ENCODE measurements around the gene SCUBE3.

Gene SCUBE3

DNA sequence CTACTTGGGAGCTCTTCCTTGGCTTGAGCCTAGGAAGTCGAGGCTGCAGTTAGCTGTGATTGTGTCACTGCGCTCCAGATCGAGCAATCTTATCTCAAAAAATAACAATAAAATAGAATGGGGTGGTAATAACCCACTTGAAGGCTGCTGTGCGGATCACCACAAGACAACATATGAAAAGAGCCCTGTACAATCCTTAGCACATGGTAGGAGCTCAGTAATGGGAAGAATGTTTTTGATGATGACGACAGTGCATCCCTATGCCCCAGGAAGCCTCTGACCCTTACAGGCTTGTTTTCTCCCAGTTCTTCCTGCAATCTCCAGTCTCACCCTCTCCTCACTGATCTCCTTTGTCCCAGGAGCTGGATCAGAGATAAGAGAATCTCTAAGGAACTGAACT is 15.5 kb downstream of the SCUBE3 start:
- Histone ChIP-seq H3K18ac (ENCODE audit: low read length) (no peak overlapping the region), H3K27ac (replicated peaks; ENCODE audit: low read length) (no peak overlapping the region), H2AFZ (ENCODE audit: low read length) (no peak overlapping the region), H3K23ac (ENCODE audit: low read depth, low read length, poor library complexity) (no peak overlapping the region), H3K4me2 (ENCODE audit: insufficient read depth, low read length, poor library complexity, severe bottlenecking) (no peak overlapping the region), H4K91ac (ENCODE audit: low read depth, low read length, poor library complexity) (no peak overlapping the region), H2BK12ac (ENCODE audit: low read length) (no peak overlapping the region), H2BK5ac (ENCODE audit: low read length) (no peak overlapping the region), H2BK15ac (ENCODE audit: low read length) (no peak overlapping the region), H4K8ac (ENCODE audit: low read depth, low read length) (no peak overlapping the region), H3K79me1 (ENCODE audit: low read depth, low read length) (peaks cover 2% of the 10 kb centered on the region), H3K36me3 (replicated peaks in 1 of 2; ENCODE audit: control insufficient read depth in 2 of 2, insufficient read depth in 2 of 2, low read length in 2 of 2) (peaks cover 21 to 88% of the 10 kb centered on the region in 2 donors), H3K9me3 (replicated peaks in 1 of 2; ENCODE audit: control insufficient read depth in 2 of 2, insufficient read depth in 1 of 2, low read depth in 1 of 2, low read length in 2 of 2) (peaks cover 2 to 9% of the 10 kb centered on the region in 2 donors), H3K4ac (ENCODE audit: low read length) (no peak overlapping the region), H2AK5ac (ENCODE audit: low read depth, low read length) (no peak overlapping the region), H3K9ac (ENCODE audit: low read depth, low read length, poor library complexity) (no peak overlapping the region), H3K4me3 (ENCODE audit: low read length in 2 of 2) (no peak overlapping the region), H3K4me1 (ENCODE audit: control insufficient read depth in 2 of 2, insufficient read depth in 1 of 2, low read depth in 1 of 2, low read length in 2 of 2) (peaks cover 0 to 1% of the 10 kb centered on the region in 2 donors), H3K14ac (ENCODE audit: low read length) (no peak overlapping the region), H3K27me3 (ENCODE audit: control insufficient read depth in 3 of 3, insufficient read depth in 3 of 3, low read depth in 1 of 3, low read length in 3 of 3) (no peaks in the 10 kb centered on the region), H2BK120ac (ENCODE audit: low read depth, low read length) (no peak overlapping the region)
- no peak for DNase-seq (ENCODE audit: low spot score)
- no CpG with 5 or more reads among the region's 5 CpGs for WGBS, 2 donors (ENCODE audit: extremely low coverage in 2 of 2, insufficient read length in 2 of 2, insufficient replicate concordance in 1 of 2)

- H3K4me3 ChIP-seq (ENCODE audit: low read length in 2 of 2), result no peak overlapping the region
- H3K36me3 ChIP-seq (replicated peaks in 1 of 2; ENCODE audit: control insufficient read depth in 2 of 2, insufficient read depth in 2 of 2, low read length in 2 of 2), result peaks cover 23 to 89% of the 10 kb centered on the region in 2 donors
- no peak overlapping the region for H2BK5ac ChIP-seq (ENCODE audit: low read length)
- H2BK12ac ChIP-seq (ENCODE audit: low read length), result no peak overlapping the region
- peaks cover 7 to 21% of the 10 kb centered on the region in 2 donors for H3K9me3 ChIP-seq (replicated peaks in 1 of 2; ENCODE audit: control insufficient read depth in 2 of 2, insufficient read depth in 1 of 2, low read depth in 1 of 2, low read length in 2 of 2)
- no peak overlapping the region for H2BK120ac ChIP-seq (ENCODE audit: low read depth, low read length)
- H2AFZ ChIP-seq (ENCODE audit: low read length), result no peak overlapping the region
- DNase-seq (ENCODE audit: low spot score), result no peak
- H3K27ac ChIP-seq (replicated peaks; ENCODE audit: low read length), result no peak overlapping the region
- no peak overlapping the region for H3K18ac ChIP-seq (ENCODE audit: low read length)
- H3K4ac ChIP-seq (ENCODE audit: low read length), result no peak overlapping the region
- no peak overlapping the region for H4K8ac ChIP-seq (ENCODE audit: low read depth, low read length)
- WGBS, 2 donors (ENCODE audit: extremely low coverage in 2 of 2, insufficient read length in 2 of 2, insufficient replicate concordance in 1 of 2), result no CpG with 5 or more reads among the region's 1 CpG
- H3K14ac ChIP-seq (ENCODE audit: low read length), result no peak overlapping the region
- H3K27me3 ChIP-seq (ENCODE audit: control insufficient read depth in 3 of 3, insufficient read depth in 3 of 3, low read depth in 1 of 3, low read length in 3 of 3), result no peaks in the 10 kb centered on the region
- H3K9ac ChIP-seq (ENCODE audit: low read depth, low read length, poor library complexity), result no peak overlapping the region
- H3K4me1 ChIP-seq (ENCODE audit: control insufficient read depth in 2 of 2, insufficient read depth in 1 of 2, low read depth in 1 of 2, low read length in 2 of 2), result peaks cover 0 to 1% of the 10 kb centered on the region in 2 donors
- H3K23ac ChIP-seq (ENCODE audit: low read depth, low read length, poor library complexity), result no peak overlapping the region
- peaks cover 3% of the 10 kb centered on the region for H3K79me1 ChIP-seq (ENCODE audit: low read depth, low read length)
- no peak overlapping the region for H2BK15ac ChIP-seq (ENCODE audit: low read length)
- no peak overlapping the region for H4K91ac ChIP-seq (ENCODE audit: low read depth, low read length, poor library complexity)
- no peak overlapping the region for H2AK5ac ChIP-seq (ENCODE audit: low read depth, low read length)
- no peak overlapping the region for H3K4me2 ChIP-seq (ENCODE audit: insufficient read depth, low read length, poor library complexity, severe bottlenecking)
These were observed 16.7 kb downstream of the SCUBE3 start for GRCh38 chr6:35230498-35230897.

GRCh38 chr6:35230950-35231349 is 17.2 kb downstream of the SCUBE3 start:
- Histone ChIP-seq H4K8ac (ENCODE audit: low read depth, low read length) (no peak overlapping the region), H2AK5ac (ENCODE audit: low read depth, low read length) (no peak overlapping the region), H3K9me3 (replicated peaks in 1 of 2; ENCODE audit: control insufficient read depth in 2 of 2, insufficient read depth in 1 of 2, low read depth in 1 of 2, low read length in 2 of 2) (peaks cover 7 to 24% of the 10 kb centered on the region in 2 donors), H4K91ac (ENCODE audit: low read depth, low read length, poor library complexity) (no peak overlapping the region), H3K4me1 (ENCODE audit: control insufficient read depth in 2 of 2, insufficient read depth in 1 of 2, low read depth in 1 of 2, low read length in 2 of 2) (peaks cover 0 to 1% of the 10 kb centered on the region in 2 donors), H3K79me1 (ENCODE audit: low read depth, low read length) (peaks cover 4% of the 10 kb centered on the region), H2AFZ (ENCODE audit: low read length) (no peak overlapping the region), H3K14ac (ENCODE audit: low read length) (no peak overlapping the region), H3K9ac (ENCODE audit: low read depth, low read length, poor library complexity) (no peak overlapping the region), H3K4me2 (ENCODE audit: insufficient read depth, low read length, poor library complexity, severe bottlenecking) (no peak overlapping the region), H3K23ac (ENCODE audit: low read depth, low read length, poor library complexity) (no peak overlapping the region), H3K4ac (ENCODE audit: low read length) (no peak overlapping the region), H2BK15ac (ENCODE audit: low read length) (no peak overlapping the region), H3K27ac (replicated peaks; ENCODE audit: low read length) (no peak overlapping the region), H3K36me3 (replicated peaks in 1 of 2; ENCODE audit: control insufficient read depth in 2 of 2, insufficient read depth in 2 of 2, low read length in 2 of 2) (peaks cover 23 to 92% of the 10 kb centered on the region in 2 donors), H3K18ac (ENCODE audit: low read length) (no peak overlapping the region), H2BK120ac (ENCODE audit: low read depth, low read length) (no peak overlapping the region), H2BK5ac (ENCODE audit: low read length) (no peak overlapping the region), H3K27me3 (ENCODE audit: control insufficient read depth in 3 of 3, insufficient read depth in 3 of 3, low read depth in 1 of 3, low read length in 3 of 3) (no peaks in the 10 kb centered on the region), H2BK12ac (ENCODE audit: low read length) (no peak overlapping the region), H3K4me3 (ENCODE audit: low read length in 2 of 2) (no peak overlapping the region)
- WGBS, 2 donors (ENCODE audit: extremely low coverage in 2 of 2, insufficient read length in 2 of 2, insufficient replicate concordance in 1 of 2), result no CpG with 5 or more reads among the region's 1 CpG
- DNase-seq (ENCODE audit: low spot score), result no peak

DNA sequence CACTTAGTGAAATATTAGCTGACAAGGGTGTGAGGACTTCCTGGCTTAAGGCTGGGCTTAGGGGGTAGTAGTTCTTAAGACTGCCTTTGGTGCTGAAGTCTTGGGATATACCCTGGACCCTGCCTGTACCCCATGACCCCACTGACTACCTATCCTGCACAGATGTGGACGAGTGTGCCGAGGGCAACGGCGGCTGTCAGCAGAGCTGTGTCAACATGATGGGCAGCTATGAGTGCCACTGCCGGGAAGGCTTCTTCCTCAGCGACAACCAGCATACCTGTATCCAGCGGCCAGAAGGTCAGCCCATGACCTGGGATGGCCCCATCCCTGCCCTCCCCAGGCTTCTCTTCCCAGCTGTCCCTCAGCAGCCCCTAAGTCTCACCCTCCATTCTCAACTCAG is 17.8 kb downstream of the SCUBE3 start:
- no peak for DNase-seq (ENCODE audit: low spot score)
- Histone ChIP-seq H3K23ac (ENCODE audit: low read depth, low read length, poor library complexity) (no peak overlapping the region), H2AK5ac (ENCODE audit: low read depth, low read length) (no peak overlapping the region), H3K9ac (ENCODE audit: low read depth, low read length, poor library complexity) (no peak overlapping the region), H3K4me1 (ENCODE audit: control insufficient read depth in 2 of 2, insufficient read depth in 1 of 2, low read depth in 1 of 2, low read length in 2 of 2) (peaks cover 0 to 3% of the 10 kb centered on the region in 2 donors), H3K18ac (ENCODE audit: low read length) (no peak overlapping the region), H3K4me3 (ENCODE audit: low read length in 2 of 2) (no peak overlapping the region), H3K36me3 (replicated peaks in 1 of 2; ENCODE audit: control insufficient read depth in 2 of 2, insufficient read depth in 2 of 2, low read length in 2 of 2) (peaks cover 28 to 94% of the 10 kb centered on the region in 2 donors), H3K4ac (ENCODE audit: low read length) (no peak overlapping the region), H2BK12ac (ENCODE audit: low read length) (no peak overlapping the region), H3K27ac (replicated peaks; ENCODE audit: low read length) (no peak overlapping the region), H4K8ac (ENCODE audit: low read depth, low read length) (no peak overlapping the region), H2AFZ (ENCODE audit: low read length) (no peak overlapping the region), H3K27me3 (ENCODE audit: control insufficient read depth in 3 of 3, insufficient read depth in 3 of 3, low read depth in 1 of 3, low read length in 3 of 3) (no peaks in the 10 kb centered on the region), H3K14ac (ENCODE audit: low read length) (no peak overlapping the region), H2BK120ac (ENCODE audit: low read depth, low read length) (no peak overlapping the region), H3K79me1 (ENCODE audit: low read depth, low read length) (peaks cover 4% of the 10 kb centered on the region), H3K9me3 (replicated peaks in 1 of 2; ENCODE audit: control insufficient read depth in 2 of 2, insufficient read depth in 1 of 2, low read depth in 1 of 2, low read length in 2 of 2) (peaks cover 7 to 30% of the 10 kb centered on the region in 2 donors), H2BK15ac (ENCODE audit: low read length) (no peak overlapping the region), H4K91ac (ENCODE audit: low read depth, low read length, poor library complexity) (no peak overlapping the region), H2BK5ac (ENCODE audit: low read length) (no peak overlapping the region), H3K4me2 (ENCODE audit: insufficient read depth, low read length, poor library complexity, severe bottlenecking) (no peak overlapping the region)
- WGBS, 2 donors (ENCODE audit: extremely low coverage in 2 of 2, insufficient read length in 2 of 2, insufficient replicate concordance in 1 of 2), result no CpG with 5 or more reads among the region's 7 CpGs

Measured in neuronal stem cell (in vitro differentiated cells).